A673 (cell line): ENCODE results near the gene FAM168A.

Source experiments
- CTCF ChIP-seq: fragments of 300-800, 200-600 bp; sonication (generic); conservative IDR thresholded peaks from 2 replicates; pipeline ENCODE4 v1.5.1; 2017; ENCODE audit warnings: low read depth, mild to moderate bottlenecking, antibody characterized with exemption, low read length, moderate library complexity, mixed read lengths
- EZH2 ChIP-seq: fragments of 200-600 bp; sonication (generic); IDR thresholded peaks from 2 replicates; pipeline ENCODE4 v1.6.1; 2017; ENCODE audit warnings: borderline replicate concordance, low read depth, mild to moderate bottlenecking, mixed read lengths, antibody characterized with exemption, low read length; ENCODE audit not compliant: poor library complexity, severe bottlenecking

- TF ChIP-seq EZH2, result no peak
- TF ChIP-seq CTCF, result no peak
These were observed 177.8 kb downstream of the FAM168A start for GRCh38 chr11:73420136-73420535.
